ENCODE results near the gene BICC1.

DNA sequence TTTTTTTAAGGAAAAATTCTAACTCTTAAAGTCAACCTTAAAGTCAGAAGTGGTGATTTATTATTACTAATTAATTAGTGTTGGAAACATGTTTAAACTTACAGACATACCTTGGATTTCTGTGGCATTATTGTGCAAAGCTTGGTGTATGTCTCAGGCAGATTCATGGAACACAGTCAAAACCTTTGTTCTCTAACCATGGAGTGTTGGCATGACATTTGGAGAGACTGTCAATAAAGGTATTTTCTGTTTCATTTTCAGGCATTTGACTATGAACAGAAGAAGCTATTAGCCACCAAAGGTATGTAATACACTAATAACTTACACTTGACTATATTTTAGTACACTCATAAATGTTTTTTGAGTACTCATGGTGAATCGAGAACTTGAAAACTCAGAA lies 293.7 kb downstream of the BICC1 start:
- TF ChIP-seq, protein P1, sequence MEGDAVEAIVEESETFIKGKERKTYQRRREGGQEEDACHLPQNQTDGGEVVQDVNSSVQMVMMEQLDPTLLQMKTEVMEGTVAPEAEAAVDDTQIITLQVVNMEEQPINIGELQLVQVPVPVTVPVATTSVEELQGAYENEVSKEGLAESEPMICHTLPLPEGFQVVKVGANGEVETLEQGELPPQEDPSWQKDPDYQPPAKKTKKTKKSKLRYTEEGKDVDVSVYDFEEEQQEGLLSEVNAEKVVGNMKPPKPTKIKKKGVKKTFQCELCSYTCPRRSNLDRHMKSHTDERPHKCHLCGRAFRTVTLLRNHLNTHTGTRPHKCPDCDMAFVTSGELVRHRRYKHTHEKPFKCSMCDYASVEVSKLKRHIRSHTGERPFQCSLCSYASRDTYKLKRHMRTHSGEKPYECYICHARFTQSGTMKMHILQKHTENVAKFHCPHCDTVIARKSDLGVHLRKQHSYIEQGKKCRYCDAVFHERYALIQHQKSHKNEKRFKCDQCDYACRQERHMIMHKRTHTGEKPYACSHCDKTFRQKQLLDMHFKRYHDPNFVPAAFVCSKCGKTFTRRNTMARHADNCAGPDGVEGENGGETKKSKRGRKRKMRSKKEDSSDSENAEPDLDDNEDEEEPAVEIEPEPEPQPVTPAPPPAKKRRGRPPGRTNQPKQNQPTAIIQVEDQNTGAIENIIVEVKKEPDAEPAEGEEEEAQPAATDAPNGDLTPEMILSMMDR (IDR thresholded peaks at IDR 0.05; ENCODE audit: low read depth, low read length), result no peak
- TF ChIP-seq POLR2A (IDR thresholded peaks at IDR 0.05; ENCODE audit: extremely low read depth, insufficient read length), result no peak
- TF ChIP-seq, protein P2, sequence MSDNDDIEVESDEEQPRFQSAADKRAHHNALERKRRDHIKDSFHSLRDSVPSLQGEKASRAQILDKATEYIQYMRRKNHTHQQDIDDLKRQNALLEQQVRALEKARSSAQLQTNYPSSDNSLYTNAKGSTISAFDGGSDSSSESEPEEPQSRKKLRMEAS (IDR thresholded peaks at IDR 0.05; ENCODE audit: low read depth, low read length), result no peak
- TF ChIP-seq MYC (IDR thresholded peaks at IDR 0.05; ENCODE audit: low read depth, low read length), result no peak
